ENCODE results near the gene LILRA2.
"Not testable (repeated sequence)": the region's sequence is repeated elsewhere in the genome, so short reads cannot be mapped to it uniquely, and the experiment has no call there.

Gene LILRA2

DNA sequence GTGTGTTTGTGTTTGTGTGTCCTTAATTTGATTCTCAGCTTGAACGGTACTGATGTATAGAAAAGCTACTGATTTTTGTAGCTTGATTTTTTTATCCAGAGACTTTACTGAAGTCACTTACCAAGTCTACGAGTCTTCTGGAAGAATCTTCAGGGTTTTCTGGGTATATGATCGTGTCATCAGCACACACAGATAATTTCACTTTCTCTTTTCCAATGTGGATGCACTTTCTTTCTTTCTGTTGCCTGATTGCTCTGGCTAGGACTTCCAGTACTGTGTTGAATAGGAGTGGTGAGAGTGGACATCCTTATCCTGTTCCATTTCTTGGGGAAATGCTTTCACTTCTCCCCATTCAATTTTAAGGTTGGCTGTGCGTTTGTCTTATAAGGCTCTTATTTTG lies 48.8 kb downstream of the LILRA2 start:
- TF ChIP-seq, protein P1, sequence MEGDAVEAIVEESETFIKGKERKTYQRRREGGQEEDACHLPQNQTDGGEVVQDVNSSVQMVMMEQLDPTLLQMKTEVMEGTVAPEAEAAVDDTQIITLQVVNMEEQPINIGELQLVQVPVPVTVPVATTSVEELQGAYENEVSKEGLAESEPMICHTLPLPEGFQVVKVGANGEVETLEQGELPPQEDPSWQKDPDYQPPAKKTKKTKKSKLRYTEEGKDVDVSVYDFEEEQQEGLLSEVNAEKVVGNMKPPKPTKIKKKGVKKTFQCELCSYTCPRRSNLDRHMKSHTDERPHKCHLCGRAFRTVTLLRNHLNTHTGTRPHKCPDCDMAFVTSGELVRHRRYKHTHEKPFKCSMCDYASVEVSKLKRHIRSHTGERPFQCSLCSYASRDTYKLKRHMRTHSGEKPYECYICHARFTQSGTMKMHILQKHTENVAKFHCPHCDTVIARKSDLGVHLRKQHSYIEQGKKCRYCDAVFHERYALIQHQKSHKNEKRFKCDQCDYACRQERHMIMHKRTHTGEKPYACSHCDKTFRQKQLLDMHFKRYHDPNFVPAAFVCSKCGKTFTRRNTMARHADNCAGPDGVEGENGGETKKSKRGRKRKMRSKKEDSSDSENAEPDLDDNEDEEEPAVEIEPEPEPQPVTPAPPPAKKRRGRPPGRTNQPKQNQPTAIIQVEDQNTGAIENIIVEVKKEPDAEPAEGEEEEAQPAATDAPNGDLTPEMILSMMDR (IDR thresholded peaks at IDR 0.05; ENCODE audit: low read depth, low read length, missing control alignments) = no peak
- H3K36me3 ChIP-seq (replicated peaks) = no peaks in the 10 kb centered on the region
- no peak overlapping the region for H3K4me3 ChIP-seq (ENCODE audit: low read depth, low read length)
- no peaks in the 10 kb centered on the region for H3K27me3 ChIP-seq (replicated peaks)
- DNase-seq = no peak
- H3K27ac ChIP-seq = no peak overlapping the region
- in situ Hi-C loops (cut with HindIII; ENCODE audit: low pct_ligation_motif_present, low sequenced_read_pairs) = no loop called here

GRCh38 chr19:54624234-54624633 lies 50.6 kb downstream of the LILRA2 start:
- H3K27me3 ChIP-seq (replicated peaks); DNase-seq; H3K36me3 ChIP-seq (replicated peaks); in situ Hi-C loops (cut with HindIII; ENCODE audit: low pct_ligation_motif_present, low sequenced_read_pairs); H3K4me3 ChIP-seq (ENCODE audit: low read depth, low read length); H3K27ac ChIP-seq: not testable (repeated sequence)

DNA sequence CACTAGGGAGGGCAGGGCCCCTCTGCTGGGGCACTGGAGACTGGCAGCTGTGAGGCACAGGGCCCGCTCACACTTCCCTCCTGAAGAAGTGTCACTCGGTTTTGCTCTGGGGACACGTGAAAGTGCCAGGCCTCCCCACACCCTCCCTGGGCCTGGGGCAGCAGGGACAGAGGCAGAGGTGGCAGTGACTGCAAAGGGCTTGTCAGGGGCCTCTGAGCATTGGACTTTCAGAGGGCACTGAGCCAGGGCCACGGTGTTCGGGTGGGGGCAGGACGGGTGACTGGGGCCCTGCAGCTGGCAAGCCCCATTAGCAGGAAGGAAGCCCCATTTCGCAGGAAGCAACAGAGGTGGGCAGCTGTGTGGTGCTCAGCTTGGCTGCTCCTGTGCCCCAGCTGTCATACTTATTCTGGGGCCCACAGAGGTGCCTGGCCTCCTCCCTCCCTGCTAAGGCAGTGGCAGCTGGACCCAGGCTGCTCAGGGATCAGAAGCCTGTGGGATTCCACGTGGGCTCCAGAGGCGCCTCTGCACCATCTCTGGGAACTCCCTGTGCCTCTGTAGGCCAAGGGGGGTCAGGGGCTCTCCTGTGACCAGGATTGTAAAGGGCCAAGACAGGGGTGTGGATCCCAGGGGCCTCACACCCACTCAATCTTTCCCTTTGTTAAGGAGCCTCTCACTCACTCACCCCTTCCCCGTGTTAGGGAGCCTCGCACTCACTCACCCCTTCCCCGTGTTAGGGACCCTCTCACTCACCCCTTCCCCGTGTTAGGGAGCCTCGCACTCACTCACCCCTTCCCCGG lies 51.5 kb downstream of the LILRA2 start:
- H3K4me3 ChIP-seq (ENCODE audit: low read depth, low read length); DNase-seq; H3K27me3 ChIP-seq (replicated peaks); H3K27ac ChIP-seq; in situ Hi-C loops (cut with HindIII; ENCODE audit: low pct_ligation_motif_present, low sequenced_read_pairs); H3K36me3 ChIP-seq (replicated peaks): not testable (repeated sequence)

DNA sequence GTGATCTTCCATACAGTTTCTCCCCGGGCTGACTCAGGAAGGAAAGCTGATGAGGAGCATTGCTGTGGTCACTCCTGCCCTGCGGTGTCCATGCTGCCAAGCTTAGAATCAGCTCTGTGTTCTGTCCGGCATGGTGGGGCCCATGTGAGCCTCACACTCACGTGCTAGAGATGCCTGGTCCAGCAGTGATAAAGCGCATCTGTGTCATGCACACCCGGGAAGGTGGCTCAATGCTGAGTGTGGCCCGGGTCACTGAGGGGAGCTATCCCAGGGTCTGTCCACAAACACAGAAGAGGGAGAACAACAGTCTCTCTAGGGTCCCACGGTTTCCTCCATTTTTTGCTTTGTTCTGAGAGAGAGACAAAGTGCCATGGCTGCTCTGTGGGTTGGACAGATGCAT lies 53.2 kb downstream of the LILRA2 start:
- no peak for DNase-seq
- Histone ChIP-seq H3K36me3 (replicated peaks) (no peaks in the 10 kb centered on the region), H3K27ac (no peak overlapping the region), H3K27me3 (replicated peaks) (no peaks in the 10 kb centered on the region), H3K4me3 (ENCODE audit: low read depth, low read length) (no peak overlapping the region)
- TF ChIP-seq, protein P1 (IDR thresholded peaks at IDR 0.05; ENCODE audit: low read depth, low read length, missing control alignments) = no peak
- in situ Hi-C loops (cut with HindIII; ENCODE audit: low pct_ligation_motif_present, low sequenced_read_pairs) = no loop called here

DNA sequence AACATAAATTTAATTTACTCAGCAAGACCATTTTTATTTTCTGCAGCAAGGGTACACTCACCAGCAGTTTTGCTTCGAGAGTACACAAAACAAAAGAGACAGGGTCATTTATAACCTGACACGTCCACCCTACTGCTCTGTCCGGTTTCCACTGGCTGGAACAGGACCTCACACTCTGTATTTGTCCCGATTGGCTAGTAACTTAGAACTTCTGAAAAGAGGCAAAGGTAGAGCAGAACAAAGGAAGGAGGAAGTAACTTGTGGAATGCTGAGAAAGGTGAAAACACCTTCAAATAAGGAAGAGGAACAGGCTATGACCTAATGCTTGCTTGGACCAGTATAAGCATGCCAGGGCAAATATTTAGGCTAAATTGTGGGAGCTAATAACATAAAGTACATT lies 54.3 kb downstream of the LILRA2 start:
- H3K4me3 ChIP-seq (ENCODE audit: low read depth, low read length); H3K27ac ChIP-seq; H3K27me3 ChIP-seq (replicated peaks); DNase-seq; H3K36me3 ChIP-seq (replicated peaks); in situ Hi-C loops (cut with HindIII; ENCODE audit: low pct_ligation_motif_present, low sequenced_read_pairs): not testable (repeated sequence)

DNA sequence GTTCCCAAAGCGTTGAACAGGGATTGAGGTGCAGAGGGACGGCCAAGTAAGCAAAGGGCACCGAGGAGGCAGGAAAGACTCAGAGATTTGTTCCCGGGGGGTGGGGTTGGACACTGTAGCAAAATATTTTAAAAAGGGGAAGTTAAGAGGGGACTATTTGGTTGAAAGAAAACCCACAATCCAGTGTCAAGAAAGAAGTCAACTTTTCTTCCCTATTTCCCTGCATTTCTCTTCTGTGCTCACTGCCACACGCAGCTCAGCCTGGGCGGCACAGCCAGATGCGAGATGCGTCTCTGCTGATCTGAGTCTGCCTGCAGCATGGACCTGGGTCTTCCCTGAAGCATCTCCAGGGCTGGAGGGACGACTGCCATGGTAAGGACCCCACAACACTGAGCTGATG lies 56.7 kb downstream of the LILRA2 start, which contains the start of gene LILRB1:
TSS of gene LILRB1 (plus strand) at position 223 of the 400 bp plus-strand sequence. CDS start 590 bp downstream, outside the sequence.
- in situ Hi-C loops (cut with HindIII; ENCODE audit: low pct_ligation_motif_present, low sequenced_read_pairs); DNase-seq; H3K4me3 ChIP-seq (ENCODE audit: low read depth, low read length); H3K27me3 ChIP-seq (replicated peaks); H3K36me3 ChIP-seq (replicated peaks); H3K27ac ChIP-seq: not testable (repeated sequence)

DNA sequence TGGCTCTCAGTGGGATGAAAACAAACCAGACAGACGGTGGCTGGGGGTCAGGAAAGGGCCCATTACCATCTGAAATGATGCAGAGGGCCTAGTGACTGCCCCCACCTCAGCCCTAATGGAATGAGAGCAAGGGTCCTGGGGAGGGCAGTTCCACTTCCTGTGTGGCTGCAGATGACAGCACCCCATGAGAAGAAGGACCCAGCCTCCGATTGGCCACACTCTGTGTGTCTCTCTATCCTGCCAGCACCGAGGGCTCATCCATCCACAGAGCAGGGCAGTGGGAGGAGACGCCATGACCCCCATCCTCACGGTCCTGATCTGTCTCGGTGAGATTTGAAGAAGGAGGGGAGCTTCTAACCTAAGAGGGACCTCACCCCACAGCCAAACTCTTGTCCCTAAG lies 57.2 kb downstream of the LILRA2 start:
- H3K27ac ChIP-seq = no peak overlapping the region
- no peak overlapping the region for H3K4me3 ChIP-seq (ENCODE audit: low read depth, low read length)
- in situ Hi-C loops (cut with HindIII; ENCODE audit: low pct_ligation_motif_present, low sequenced_read_pairs) = no loop called here
- TF ChIP-seq, protein P1 (IDR thresholded peaks at IDR 0.05; ENCODE audit: low read depth, low read length, missing control alignments) = no peak
- no peaks in the 10 kb centered on the region for H3K36me3 ChIP-seq (replicated peaks)
- DNase-seq = no peak
- no peaks in the 10 kb centered on the region for H3K27me3 ChIP-seq (replicated peaks)

GRCh38 chr19:54631489-54632337 lies 58.1 kb downstream of the LILRA2 start:
- H3K36me3 ChIP-seq (replicated peaks); H3K4me3 ChIP-seq (ENCODE audit: low read depth, low read length); DNase-seq; H3K27ac ChIP-seq; H3K27me3 ChIP-seq (replicated peaks); in situ Hi-C loops (cut with HindIII; ENCODE audit: low pct_ligation_motif_present, low sequenced_read_pairs): not testable (repeated sequence)

DNA sequence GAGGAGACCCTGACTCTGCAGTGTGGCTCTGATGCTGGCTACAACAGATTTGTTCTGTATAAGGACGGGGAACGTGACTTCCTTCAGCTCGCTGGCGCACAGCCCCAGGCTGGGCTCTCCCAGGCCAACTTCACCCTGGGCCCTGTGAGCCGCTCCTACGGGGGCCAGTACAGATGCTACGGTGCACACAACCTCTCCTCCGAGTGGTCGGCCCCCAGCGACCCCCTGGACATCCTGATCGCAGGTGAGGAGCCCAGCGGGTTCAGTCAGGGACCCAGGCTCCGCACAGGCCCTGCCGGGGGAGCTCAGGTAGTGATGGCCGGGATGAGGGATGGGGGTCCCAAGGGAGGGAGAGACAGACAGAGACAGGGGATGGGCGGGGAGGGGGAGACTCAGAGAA lies 58.9 kb downstream of the LILRA2 start:
- in situ Hi-C loops (cut with HindIII; ENCODE audit: low pct_ligation_motif_present, low sequenced_read_pairs); H3K4me3 ChIP-seq (ENCODE audit: low read depth, low read length): not testable (repeated sequence)

More for the DNA sequence above, 58.9 kb downstream of the LILRA2 start:
- not testable (repeated sequence) for H3K27ac ChIP-seq; DNase-seq; H3K36me3 ChIP-seq (replicated peaks); H3K27me3 ChIP-seq (replicated peaks)

Measured in brain microvascular endothelial cell (primary cell).